NT2/D1 (cell line): ENCODE measurements around the gene LGI4.

Experiments used
- DNase-seq: peaks from one replicate; pipeline ENCODE4 v3.0.0-alpha.2; 2011; ENCODE audit warnings: low read depth, low spot score
- H3K27me3 ChIP-seq: 2 replicates; pipeline ENCODE4 v1.6.0; 2011; ENCODE audit warnings: mild to moderate bottlenecking; ENCODE audit not compliant: insufficient read length, insufficient read depth
- H3K36me3 ChIP-seq: 2 replicates; pipeline ENCODE4 v1.6.1; 2011; ENCODE audit warnings: mild to moderate bottlenecking, low read length, mixed read lengths; ENCODE audit not compliant: insufficient read depth, insufficient read length
- H3K4me1 ChIP-seq: 2 replicates; pipeline ENCODE4 v1.5.1; 2011; ENCODE audit not compliant: insufficient read depth, insufficient read length
- H3K4me3 ChIP-seq: 2 replicates; pipeline ENCODE4 v1.5.1; 2011; ENCODE audit warnings: low read depth; ENCODE audit not compliant: insufficient read length
- H3K9ac ChIP-seq: 2 replicates; pipeline ENCODE4 v1.6.0; 2011; ENCODE audit warnings: low read depth; ENCODE audit not compliant: insufficient read length
- H3K9me3 ChIP-seq: 2 replicates; pipeline ENCODE4 v1.5.1; 2011; ENCODE audit warnings: mild to moderate bottlenecking, low read length; ENCODE audit not compliant: insufficient read depth
- SUZ12 ChIP-seq: IDR thresholded peaks from 2 replicates; pipeline ENCODE4 v1.6.1; 2011; ENCODE audit not compliant: insufficient read length, insufficient read depth; ENCODE audit errors: extremely low read depth
- YY1 ChIP-seq: IDR thresholded peaks from 2 replicates; pipeline ENCODE4 v1.6.1; 2011; ENCODE audit not compliant: insufficient read length, insufficient read depth
- ZNF274 ChIP-seq: IDR thresholded peaks from 2 replicates; pipeline ENCODE4 v1.6.1; 2011; ENCODE audit warnings: mild to moderate bottlenecking, low read depth, low read length

The LGI4 gene

DNA sequence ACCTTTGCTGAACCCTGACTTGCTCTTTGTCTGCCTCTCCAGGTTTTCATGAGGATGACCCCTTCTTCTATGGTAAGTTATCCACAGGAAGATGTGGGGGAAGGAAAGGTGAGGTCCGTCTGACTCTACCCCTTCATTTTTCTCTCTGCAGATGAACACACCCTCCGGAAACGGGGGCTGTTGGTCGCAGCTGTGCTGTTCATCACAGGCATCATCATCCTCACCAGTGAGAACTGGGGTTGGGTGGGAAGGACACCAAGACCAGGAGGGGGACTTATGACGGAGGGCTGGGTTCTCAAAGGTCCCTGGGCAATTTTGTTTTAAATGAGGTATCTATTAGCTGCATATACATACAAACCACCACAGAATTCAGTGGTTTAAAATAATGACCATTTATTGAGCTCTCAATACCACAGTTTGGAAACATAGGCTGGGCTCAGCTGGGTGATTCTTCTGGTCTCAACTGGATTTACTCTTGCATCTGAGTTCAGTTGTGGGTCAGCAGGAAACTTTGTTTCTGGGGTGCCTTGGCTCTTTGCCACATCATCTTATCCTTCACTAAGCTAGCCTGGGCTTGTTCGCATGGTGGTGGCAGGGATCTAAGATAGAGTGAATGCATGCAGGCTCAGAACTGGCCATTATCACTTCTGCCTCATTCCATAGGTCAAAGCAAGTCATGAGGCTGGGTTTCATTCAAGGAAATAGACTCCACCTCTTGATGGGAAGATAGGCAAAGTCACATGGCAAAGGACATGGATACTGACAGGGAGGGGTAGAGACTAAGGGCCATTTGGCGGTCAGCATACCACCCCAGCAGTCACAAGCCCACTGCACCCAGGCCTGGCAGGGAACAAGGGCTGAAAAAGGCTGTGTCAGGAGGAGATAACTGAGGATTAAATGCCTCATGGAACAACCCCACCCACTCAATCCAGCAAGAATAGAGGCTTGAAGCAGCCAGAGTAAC lies 31.5 kb upstream of the LGI4 start:
- TF ChIP-seq SUZ12 (no peak), ZNF274 (no peak), YY1 (no peak)

DNA sequence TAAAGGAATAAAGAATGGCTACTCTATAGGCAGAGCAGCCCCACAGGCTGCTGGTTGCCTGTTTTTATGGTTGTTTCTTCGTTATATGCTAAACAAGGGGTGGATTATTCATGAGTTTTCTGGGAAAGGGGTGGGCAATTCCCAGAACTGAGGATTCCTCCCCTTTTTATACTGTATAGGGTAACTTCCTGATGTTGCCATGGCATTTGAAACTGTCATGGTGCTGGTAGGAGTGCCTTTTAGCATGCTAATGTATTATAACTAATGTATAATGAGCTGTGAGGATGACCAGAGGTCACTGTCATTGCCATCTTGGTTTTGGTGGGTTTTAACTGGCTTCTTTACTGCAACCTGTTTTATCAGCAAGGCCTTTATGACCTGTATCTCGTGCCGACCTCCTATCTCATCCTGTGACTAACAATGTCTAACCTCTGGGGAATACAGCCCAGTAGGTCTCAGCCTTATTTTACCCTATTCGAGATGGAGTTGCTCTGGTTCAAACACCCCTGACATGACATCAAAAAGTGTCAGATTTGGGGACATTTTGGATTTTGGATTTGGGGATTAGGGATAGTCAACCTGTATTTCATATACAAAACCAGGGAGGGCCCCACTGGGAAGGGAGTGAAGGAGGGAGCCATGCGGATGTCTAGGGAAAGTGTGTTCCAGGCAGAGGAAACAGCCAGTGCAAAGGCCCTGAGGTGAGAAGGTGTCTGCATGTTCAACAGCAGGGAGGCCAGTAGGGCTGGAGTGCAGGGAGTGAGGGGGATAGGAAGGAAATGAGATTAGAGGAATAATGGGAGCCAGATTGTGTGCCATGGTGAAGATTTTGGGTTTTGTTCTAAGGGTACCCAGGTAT lies 30.6 kb upstream of the LGI4 start:
- Histone ChIP-seq H3K4me1 (no peaks in the 10 kb centered on the region), H3K9me3 (peaks cover 55% of the 10 kb centered on the region), H3K27me3 (no peaks in the 10 kb centered on the region), H3K36me3 (peaks cover 88% of the 10 kb centered on the region), H3K9ac (no peak overlapping the region), H3K4me3 (no peak overlapping the region)
- TF ChIP-seq ZNF274 (no peak), SUZ12 (no peak), YY1 (no peak)
- DNase-seq = no peak

More for the DNA sequence above, 31.5 kb upstream of the LGI4 start:
- H3K36me3 ChIP-seq = peaks cover 87% of the 10 kb centered on the region
- H3K9ac ChIP-seq = no peak overlapping the region
- H3K4me3 ChIP-seq = no peak overlapping the region
- H3K4me1 ChIP-seq = no peaks in the 10 kb centered on the region
- peaks cover 48% of the 10 kb centered on the region for H3K9me3 ChIP-seq
- H3K27me3 ChIP-seq = no peaks in the 10 kb centered on the region
- no peak for DNase-seq

DNA sequence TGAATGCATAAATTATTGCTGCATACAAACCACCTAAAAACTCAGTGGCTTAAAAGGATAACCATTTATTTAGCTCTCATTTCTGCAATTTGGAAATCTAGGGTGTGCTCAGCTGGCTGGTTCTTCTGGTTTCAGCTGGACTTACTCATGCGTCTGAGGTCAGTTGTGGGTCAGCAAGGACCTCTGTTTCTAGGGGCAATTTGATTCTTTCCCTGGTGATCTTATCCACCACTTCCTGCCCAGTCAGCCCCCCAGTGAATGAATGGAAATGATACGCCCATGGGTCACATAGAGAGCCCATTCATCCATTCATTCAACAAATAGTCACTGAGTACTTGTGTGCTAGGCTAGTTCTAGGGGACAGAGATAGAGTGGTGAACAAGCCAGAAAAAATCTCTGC lies 29.6 kb upstream of the LGI4 start:
- Histone ChIP-seq H3K4me1 (no peaks in the 10 kb centered on the region), H3K27me3 (no peaks in the 10 kb centered on the region), H3K9ac (no peak overlapping the region), H3K4me3 (no peak overlapping the region), H3K36me3 (peaks cover 87% of the 10 kb centered on the region), H3K9me3 (peaks cover 55% of the 10 kb centered on the region)
- TF ChIP-seq YY1 = no peak
- no peak for TF ChIP-seq ZNF274
- no peak for DNase-seq

DNA sequence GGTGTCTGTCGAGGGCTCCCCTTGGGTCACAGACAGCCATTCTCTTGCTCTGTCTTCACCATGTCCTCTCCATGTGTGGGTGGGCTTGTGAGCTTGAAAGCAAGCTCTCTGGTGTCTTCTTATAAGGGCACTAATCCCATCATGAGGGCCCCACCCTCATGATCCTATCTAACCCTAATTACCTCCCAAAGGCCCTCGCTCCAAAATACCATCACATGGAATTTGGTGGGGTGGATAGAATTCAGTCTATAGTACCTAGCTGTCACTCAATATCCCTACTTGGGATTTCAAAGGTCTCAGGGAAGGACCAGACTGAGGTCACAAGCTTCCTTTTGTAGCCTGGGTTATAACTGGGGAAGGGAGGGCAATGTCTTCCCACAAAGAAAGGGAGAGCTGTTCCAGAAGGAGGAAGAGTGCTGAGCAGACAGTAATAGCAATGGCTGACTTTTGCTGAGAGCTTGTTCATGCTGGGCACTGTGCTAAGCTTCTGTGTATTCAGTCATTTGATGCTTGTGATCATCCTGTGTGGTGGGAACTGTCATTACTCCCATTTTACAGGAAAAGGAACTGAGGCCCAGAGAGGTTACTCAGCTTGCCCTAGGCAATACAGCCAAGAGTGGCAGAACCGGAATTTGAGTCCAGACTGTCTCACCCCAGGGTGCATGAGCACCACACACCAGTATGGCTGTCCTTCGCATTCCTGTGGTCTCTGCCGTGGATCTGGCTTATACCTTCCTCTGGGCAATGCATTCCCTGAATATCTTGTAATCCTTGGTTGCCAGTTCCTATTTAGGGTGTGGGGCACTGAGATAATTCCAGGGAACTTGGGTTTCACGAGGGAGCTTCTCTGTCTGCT lies 27.8 kb upstream of the LGI4 start:
- H3K36me3 ChIP-seq = peaks cover 85% of the 10 kb centered on the region
- peaks cover 55% of the 10 kb centered on the region for H3K9me3 ChIP-seq
- no peaks in the 10 kb centered on the region for H3K27me3 ChIP-seq
- no peak overlapping the region for H3K4me3 ChIP-seq
- TF ChIP-seq YY1 (no peak), SUZ12 (no peak), ZNF274 (no peak)
- no peak overlapping the region for H3K9ac ChIP-seq
- H3K4me1 ChIP-seq = no peaks in the 10 kb centered on the region
- no peak for DNase-seq

DNA sequence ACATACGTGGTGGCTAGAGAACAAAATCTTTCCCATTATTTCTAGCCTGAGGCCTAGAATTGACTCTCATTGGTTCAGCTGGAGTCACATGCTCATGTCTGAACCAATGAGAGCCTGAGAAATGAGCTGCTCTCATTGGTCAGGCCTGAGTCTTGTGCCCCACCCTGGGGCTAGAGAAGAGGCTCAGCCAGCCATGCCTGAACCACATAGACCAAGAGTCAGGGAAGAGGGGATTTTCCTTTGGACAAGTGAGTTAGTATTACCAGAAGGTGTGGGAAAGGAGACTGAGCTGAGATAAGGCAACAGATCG lies 26.5 kb upstream of the LGI4 start:
- no peaks in the 10 kb centered on the region for H3K4me1 ChIP-seq
- H3K9me3 ChIP-seq = peaks cover 50% of the 10 kb centered on the region
- no peak overlapping the region for H3K4me3 ChIP-seq
- DNase-seq = no peak
- H3K9ac ChIP-seq = no peak overlapping the region
- H3K36me3 ChIP-seq = peaks cover 84% of the 10 kb centered on the region
- TF ChIP-seq ZNF274 (no peak), SUZ12 (no peak), YY1 (no peak)
- no peaks in the 10 kb centered on the region for H3K27me3 ChIP-seq

DNA sequence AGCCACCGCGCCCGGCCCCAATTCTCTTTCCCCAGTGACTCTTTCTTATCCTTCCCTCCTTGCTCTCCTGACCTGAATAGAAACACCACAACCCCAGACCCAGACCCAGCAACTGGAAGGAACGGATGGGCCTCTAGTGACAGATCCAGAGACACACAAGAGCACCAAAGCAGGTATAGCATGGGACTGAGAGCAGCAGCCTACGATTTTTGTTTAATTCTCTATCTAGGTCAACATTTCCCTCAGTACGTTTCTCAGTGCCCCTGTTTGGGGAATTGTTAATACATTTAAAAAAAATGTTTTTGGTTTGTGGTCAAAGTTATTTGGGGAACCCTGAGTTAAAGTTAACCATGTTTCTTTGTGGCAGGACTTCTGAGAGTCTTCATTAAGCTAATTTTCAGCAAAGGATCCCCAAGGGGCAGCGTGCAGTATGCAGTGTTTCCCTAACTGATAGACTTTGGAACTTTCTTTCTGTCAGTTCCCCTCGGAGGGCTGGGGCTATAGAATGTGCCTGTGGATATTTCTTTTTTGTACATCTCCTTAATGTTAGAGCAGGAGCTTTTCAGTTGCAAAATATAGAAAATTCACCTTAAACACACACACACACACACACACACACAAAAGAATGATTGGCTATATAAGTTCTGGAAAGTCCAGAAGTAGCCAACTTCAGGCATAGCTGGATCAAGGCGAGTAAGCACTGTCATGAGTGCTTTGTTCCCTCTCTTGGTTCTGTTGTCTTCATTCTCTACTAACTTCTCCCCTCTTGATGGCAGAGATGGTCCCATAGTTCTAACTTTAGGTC lies 26.0 kb upstream of the LGI4 start:
- no peaks in the 10 kb centered on the region for H3K27me3 ChIP-seq
- TF ChIP-seq ZNF274 = no peak
- TF ChIP-seq SUZ12 = no peak
- TF ChIP-seq YY1 = no peak
- no peak for DNase-seq
- no peak overlapping the region for H3K9ac ChIP-seq
- peaks cover 82% of the 10 kb centered on the region for H3K36me3 ChIP-seq
- H3K9me3 ChIP-seq = peaks cover 44% of the 10 kb centered on the region
- H3K4me3 ChIP-seq = no peak overlapping the region
- no peaks in the 10 kb centered on the region for H3K4me1 ChIP-seq
